PC-9 (cell line): ENCODE data around the gene ANK2. TPM values are rescaled to one million over a fixed set of nuclear protein-coding genes. Genes with fewer than 3 reads are reported as not detected.

Experiments used
- BruUV-seq: library from RNA; stranded (reverse); fragments of 400-500 nt; replicated peaks from 2 replicates; lab custom pipeline; 2021; lab: Mats Ljungman, UMichigan
- CTCF ChIA-PET: fragments of 300-600 bp; sonication (Branson Sonifier 250); formaldehyde crosslinking; loops from one replicate; lab custom pipeline; 2022; ENCODE audit warnings: antibody characterized with exemption; lab: Charles Lee
- POLR2A ChIA-PET: fragments of 300-600 bp; sonication (Branson Sonifier 250); formaldehyde crosslinking; loops from one replicate; lab custom pipeline; 2022; ENCODE audit warnings: antibody characterized with exemption; ENCODE audit not compliant: unreplicated experiment; lab: Charles Lee
- DNase-seq, 2 experiments: peaks; one replicate each; pipeline versions ENCODE4 v3.0.0 to v3.0.0-alpha.2; 2015 to 2022; ENCODE audit warnings: mixed read lengths in 1 of 2
- H2AFZ ChIP-seq: fragments of 200-600 bp; sonication (generic); 2 replicates; pipeline ENCODE4 v1.8.1; 2017; ENCODE audit warnings: antibody characterized with exemption
- H3F3A ChIP-seq: fragments of 200-600 bp; sonication (generic); 2 replicates; pipeline ENCODE4 v1.8.1; 2017; ENCODE audit warnings: antibody characterized with exemption, mild to moderate bottlenecking, low read depth; ENCODE audit not compliant: insufficient read depth
- H3K27ac ChIP-seq: fragments of 200-600 bp; sonication (generic); 2 replicates; pipeline ENCODE4 v1.6.1; 2016; ENCODE audit warnings: mixed run types
- H3K27me3 ChIP-seq: fragments of 200-600 bp; sonication (generic); 2 replicates; pipeline ENCODE4 v1.6.1; 2016; ENCODE audit warnings: low read depth, mixed run types; ENCODE audit not compliant: insufficient read depth
- H3K36me3 ChIP-seq: fragments of 200-600 bp; sonication (generic); 2 replicates; pipeline ENCODE4 v1.6.1; 2016; ENCODE audit warnings: low read depth, mixed run types
- H3K4me1 ChIP-seq: fragments of 200-600 bp; sonication (generic); replicated peaks from 2 replicates; pipeline ENCODE4 v1.6.1; 2016; ENCODE audit warnings: mixed run types; ENCODE audit not compliant: insufficient read depth
- H3K4me2 ChIP-seq: fragments of 200-600 bp; sonication (generic); 2 replicates; pipeline ENCODE4 v1.6.1; 2017; ENCODE audit warnings: mixed run types
- H3K4me3 ChIP-seq: fragments of 200-600 bp; sonication (generic); 2 replicates; pipeline ENCODE4 v1.6.1; 2016; ENCODE audit warnings: mixed run types
- H3K79me2 ChIP-seq: fragments of 200-600 bp; sonication (generic); 2 replicates; pipeline ENCODE4 v1.6.1; 2017; ENCODE audit warnings: low read depth, mixed run types
- H3K9me2 ChIP-seq: fragments of 200-600 bp; sonication (generic); 2 replicates; pipeline ENCODE4 v1.8.1; 2017; ENCODE audit warnings: mild to moderate bottlenecking; ENCODE audit not compliant: insufficient read depth
- H3K9me3 ChIP-seq: fragments of 200-600 bp; sonication (generic); 2 replicates; pipeline ENCODE4 v1.8.1; 2016; ENCODE audit warnings: low read depth; ENCODE audit not compliant: insufficient read depth
- H4K20me1 ChIP-seq: fragments of 200-600 bp; sonication (generic); 2 replicates; pipeline ENCODE4 v1.8.1; 2017; ENCODE audit not compliant: insufficient read depth
- EZH2 ChIP-seq: fragments of 200-600 bp; sonication (generic); IDR thresholded peaks from 2 replicates; pipeline ENCODE4 v1.8.0; 2017; ENCODE audit warnings: antibody characterized with exemption, low read depth
- intact Hi-C: fragments of 100-400 bp; cut with micrococcal nuclease; formaldehyde crosslinking; loops from one replicate; pipeline ENCODE4 v1.10.0; 2022; ENCODE audit not compliant: unreplicated experiment
- total RNA-seq: library from RNA; stranded (reverse); gene quantifications from 2 replicates; pipeline ENCODE4 v1.2.3, GENCODE V29; 2021
- TF ChIP-seq, protein P1 (sequence below): fragments of 200-600 bp; sonication (generic); conservative IDR thresholded peaks from 2 replicates; pipeline ENCODE4 v1.6.1; 2017; ENCODE audit warnings: mixed run types, antibody characterized with exemption, mild to moderate bottlenecking, moderate library complexity

The ANK2 gene
- total RNA-seq, 1 experiment from 2014 or later = 0.61 TPM

DNA sequence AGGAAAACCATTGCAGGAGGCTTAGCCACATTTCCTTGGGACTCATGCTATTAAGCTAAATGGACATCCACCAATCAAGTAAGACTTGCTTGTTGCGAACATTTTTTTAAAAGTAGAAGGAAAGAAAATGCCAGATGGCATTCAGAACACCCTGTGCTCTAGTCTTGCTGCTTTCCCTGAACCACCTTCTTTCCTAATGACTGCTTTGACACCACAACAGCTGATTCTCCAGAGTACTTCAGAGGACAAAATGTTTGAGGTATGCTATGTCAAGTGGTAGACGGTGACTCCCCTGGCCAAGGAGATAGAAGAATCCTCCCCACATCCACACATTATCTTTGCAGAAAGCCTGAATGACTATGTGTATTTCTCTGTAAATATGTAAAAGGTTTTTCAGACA is 65.4 kb downstream of the ANK2 start:
- intact Hi-C loops = no loop called here
- ChIA-PET POLR2A (no interaction called here), CTCF (no interaction called here)
- Histone ChIP-seq H3K79me2 (no peaks in the 10 kb centered on the region), H2AFZ (no peak overlapping the region), H3K36me3 (no peaks in the 10 kb centered on the region), H3K4me3 (no peak overlapping the region), H3K4me1 (no peaks in the 10 kb centered on the region), H3K27ac (no peak overlapping the region), H4K20me1 (no peaks in the 10 kb centered on the region), H3K4me2 (no peak overlapping the region), H3F3A (no peaks in the 10 kb centered on the region), H3K9me3 (no peaks in the 10 kb centered on the region), H3K27me3 (no peaks in the 10 kb centered on the region), H3K9me2 (no peaks in the 10 kb centered on the region)
- TF ChIP-seq EZH2 = no peak
- TF ChIP-seq, protein P1, sequence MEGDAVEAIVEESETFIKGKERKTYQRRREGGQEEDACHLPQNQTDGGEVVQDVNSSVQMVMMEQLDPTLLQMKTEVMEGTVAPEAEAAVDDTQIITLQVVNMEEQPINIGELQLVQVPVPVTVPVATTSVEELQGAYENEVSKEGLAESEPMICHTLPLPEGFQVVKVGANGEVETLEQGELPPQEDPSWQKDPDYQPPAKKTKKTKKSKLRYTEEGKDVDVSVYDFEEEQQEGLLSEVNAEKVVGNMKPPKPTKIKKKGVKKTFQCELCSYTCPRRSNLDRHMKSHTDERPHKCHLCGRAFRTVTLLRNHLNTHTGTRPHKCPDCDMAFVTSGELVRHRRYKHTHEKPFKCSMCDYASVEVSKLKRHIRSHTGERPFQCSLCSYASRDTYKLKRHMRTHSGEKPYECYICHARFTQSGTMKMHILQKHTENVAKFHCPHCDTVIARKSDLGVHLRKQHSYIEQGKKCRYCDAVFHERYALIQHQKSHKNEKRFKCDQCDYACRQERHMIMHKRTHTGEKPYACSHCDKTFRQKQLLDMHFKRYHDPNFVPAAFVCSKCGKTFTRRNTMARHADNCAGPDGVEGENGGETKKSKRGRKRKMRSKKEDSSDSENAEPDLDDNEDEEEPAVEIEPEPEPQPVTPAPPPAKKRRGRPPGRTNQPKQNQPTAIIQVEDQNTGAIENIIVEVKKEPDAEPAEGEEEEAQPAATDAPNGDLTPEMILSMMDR = no peak
- BruUV-seq = no TSS peak
- DNase-seq = no peak

DNA sequence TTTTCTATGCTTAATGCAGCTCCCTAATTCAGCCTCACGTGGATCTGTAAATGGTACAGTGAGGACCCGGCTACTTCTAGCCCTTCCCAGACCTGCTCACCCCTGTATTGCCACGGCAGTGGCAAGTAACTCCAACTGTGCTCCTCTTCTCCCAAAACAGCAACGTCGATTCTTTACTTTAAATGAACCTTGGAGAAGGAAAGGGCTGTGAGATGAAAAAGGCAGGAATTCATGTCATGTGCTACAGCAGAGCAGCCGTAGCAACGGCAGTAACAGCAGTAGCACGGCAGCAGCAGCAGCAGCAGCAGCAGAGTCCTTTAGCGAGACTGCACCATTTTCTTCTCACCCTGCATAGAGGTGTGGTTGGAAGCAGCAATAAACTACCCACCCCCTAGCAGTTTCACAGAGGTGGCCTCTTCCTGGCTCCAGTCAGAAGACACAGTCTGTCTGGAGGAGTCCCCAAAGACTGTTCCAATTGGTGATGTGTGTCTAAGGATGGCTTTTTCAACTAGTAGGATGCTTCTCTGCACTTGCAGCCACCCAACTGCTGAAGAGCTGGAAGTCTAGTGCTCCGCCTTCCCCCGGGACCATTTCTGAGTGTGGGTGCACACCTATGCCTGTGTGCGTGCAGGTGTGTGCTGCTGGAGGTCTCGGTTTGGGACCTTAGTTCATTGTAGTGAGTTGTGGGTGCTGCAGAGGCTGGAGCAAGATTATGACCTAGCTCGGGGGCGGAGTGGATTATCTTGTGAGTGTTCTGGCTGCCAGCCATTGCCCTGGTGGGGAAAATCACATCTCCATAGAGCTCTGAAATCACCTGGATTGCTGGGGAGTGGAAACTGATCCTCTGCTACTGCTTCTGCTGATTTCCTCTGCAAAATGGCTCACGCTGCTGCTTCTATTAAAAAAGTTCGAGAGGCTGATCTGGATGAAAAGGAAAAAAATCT is 67.2 kb downstream of the ANK2 start:
- Histone ChIP-seq H4K20me1 (no peaks in the 10 kb centered on the region), H3K4me1 (no peaks in the 10 kb centered on the region), H3K79me2 (no peaks in the 10 kb centered on the region), H3F3A (no peaks in the 10 kb centered on the region), H3K4me3 (no peak overlapping the region), H3K36me3 (no peaks in the 10 kb centered on the region), H2AFZ (no peak overlapping the region), H3K4me2 (no peak overlapping the region), H3K27me3 (no peaks in the 10 kb centered on the region), H3K27ac (no peak overlapping the region), H3K9me2 (no peaks in the 10 kb centered on the region), H3K9me3 (no peaks in the 10 kb centered on the region)
- intact Hi-C loops = no loop called here
- ChIA-PET CTCF (no interaction called here), POLR2A (no interaction called here)
- no TSS peak for BruUV-seq
- TF ChIP-seq EZH2 = no peak
- TF ChIP-seq, protein P1 = no peak
- DNase-seq = no peak

DNA sequence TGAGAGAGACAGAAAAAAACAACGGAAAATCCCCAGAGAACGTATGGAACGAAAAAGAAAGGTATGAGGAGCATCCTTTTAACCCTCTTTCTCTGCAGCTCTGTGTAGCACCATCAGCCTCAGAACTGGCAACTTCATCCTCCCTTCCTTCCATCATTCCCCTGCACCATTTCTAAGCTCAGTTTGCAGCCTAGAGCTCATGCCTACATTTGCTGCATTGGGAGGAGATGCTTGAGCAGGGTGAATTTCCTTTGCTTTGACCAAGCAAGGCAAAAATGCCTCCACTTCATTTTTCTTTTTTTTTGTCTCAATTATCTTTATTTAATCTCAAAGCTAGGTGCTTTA is 67.9 kb downstream of the ANK2 start:
- H3K4me3 ChIP-seq = no peak overlapping the region
- no peaks in the 10 kb centered on the region for H3K36me3 ChIP-seq
- no peak overlapping the region for H2AFZ ChIP-seq
- no peaks in the 10 kb centered on the region for H3K4me1 ChIP-seq
- intact Hi-C loops = no loop called here
- no peak for TF ChIP-seq EZH2
- H3K9me3 ChIP-seq = no peaks in the 10 kb centered on the region
- BruUV-seq = no TSS peak
- no peak overlapping the region for H3K27ac ChIP-seq
- ChIA-PET CTCF (interaction anchor here (0.6 kb wide), 1 partner anchor 1079 kb away, joined by 3 read pairs; no protein-coding TSS in a partner anchor), POLR2A (no interaction called here)
- H3F3A ChIP-seq = no peaks in the 10 kb centered on the region
- no peaks in the 10 kb centered on the region for H3K9me2 ChIP-seq
- no peaks in the 10 kb centered on the region for H3K79me2 ChIP-seq
- H3K27me3 ChIP-seq = no peaks in the 10 kb centered on the region
- DNase-seq = no peak
- H3K4me2 ChIP-seq = no peak overlapping the region
- H4K20me1 ChIP-seq = no peaks in the 10 kb centered on the region
